ENCODE data around the gene STT3B. TPM values are rescaled to one million over a fixed set of nuclear protein-coding genes. Genes with fewer than 3 reads are reported as not detected.

Gene STT3B
- polyA plus RNA-seq, 1 donor (not counting 4 experiments of a cell fraction or from before 2014, with no cell fraction given): 129 TPM

DNA sequence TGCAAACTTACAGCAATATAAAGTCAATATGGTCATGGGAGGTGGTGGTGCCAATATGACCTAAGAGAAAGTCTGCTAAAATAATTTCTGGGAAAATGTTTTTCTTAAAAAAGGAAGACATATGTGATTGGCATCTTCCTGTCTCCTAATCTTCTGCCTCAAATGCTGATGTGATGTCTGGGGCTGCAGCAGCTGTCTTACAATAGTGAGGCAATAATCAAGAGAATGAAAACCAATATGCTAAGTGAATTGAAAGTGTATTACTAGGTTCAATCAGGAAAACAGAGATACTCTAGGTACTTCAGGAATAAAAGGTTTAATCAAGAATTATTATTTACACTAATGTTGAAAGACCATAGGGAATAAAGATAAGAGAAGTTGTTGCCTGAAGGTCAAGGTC, 7.2 kb upstream of the STT3B start:
- H4K20me1 ChIP-seq (ENCODE audit: control insufficient read depth, extremely low read depth, insufficient read depth, low read length): no peaks in the 10 kb centered on the region

DNA sequence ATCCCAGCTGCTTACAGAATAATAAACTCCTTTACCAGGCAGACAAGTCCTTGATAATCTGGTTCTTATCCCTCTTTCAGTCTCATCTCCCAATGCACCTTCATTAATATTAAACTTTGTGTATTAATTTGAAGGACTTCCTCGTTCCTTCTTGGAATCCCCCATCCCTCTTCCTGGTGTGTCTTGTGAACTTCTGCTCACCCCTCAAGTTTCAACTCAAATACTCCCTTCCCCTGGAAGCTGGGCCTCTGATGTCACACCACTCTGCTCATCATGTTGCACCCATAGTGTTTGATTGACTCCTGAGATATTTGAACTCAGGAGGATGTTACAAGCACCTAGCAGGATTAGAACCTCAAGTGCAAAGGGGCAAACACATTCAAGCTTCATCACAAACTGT, 3.3 kb upstream of the STT3B start:
- dilution Hi-C loops (cut with MboI; ENCODE audit: extremely low pct_ligation_motif_present, low sequenced_read_pairs): no loop called here
- Histone ChIP-seq H3K27me3 (ENCODE audit: control insufficient read depth, extremely low read depth, insufficient read depth, low read length) (no peaks in the 10 kb centered on the region), H3K79me2 (ENCODE audit: control insufficient read depth, insufficient read depth, low read length) (peaks cover 16% of the 10 kb centered on the region), H3K36me3 (ENCODE audit: control insufficient read depth in 2 of 2, extremely low read depth in 1 of 2, insufficient read depth in 2 of 2, low read length in 2 of 2) (no peaks in the 10 kb centered on the region), H3K4me3 (ENCODE audit: control insufficient read depth in 2 of 3, extremely low read depth in 1 of 3, insufficient read depth in 2 of 3, low read depth in 1 of 3, low read length in 3 of 3) (no peak overlapping the region), H3K4me1 (ENCODE audit: control insufficient read depth, extremely low read depth, insufficient read depth, low read length) (no peaks in the 10 kb centered on the region), H3K9ac (ENCODE audit: control insufficient read depth, extremely low read depth, insufficient read depth, low read length) (no peak overlapping the region), H3K9me3 (ENCODE audit: control insufficient read depth, low read depth, low read length) (no peaks in the 10 kb centered on the region), H4K20me1 (ENCODE audit: control insufficient read depth, extremely low read depth, insufficient read depth, low read length) (peaks cover 8% of the 10 kb centered on the region), H3K4me2 (ENCODE audit: control insufficient read depth, extremely low read depth, insufficient read depth, low read depth, low read length) (no peak overlapping the region), H3K27ac (ENCODE audit: control insufficient read depth, insufficient read depth, low read length) (no peak overlapping the region), H3K9me1 (ENCODE audit: control insufficient read depth, extremely low read depth, insufficient read depth, low read length) (no peaks in the 10 kb centered on the region), H2AFZ (ENCODE audit: control insufficient read depth, low read length) (no peak overlapping the region)
- no peak for DNase-seq (ENCODE audit: low read depth, low spot score)
- TF ChIP-seq EZH2 (IDR thresholded peaks at IDR 0.05; ENCODE audit: low read length): no peak
- TF ChIP-seq, protein P1, sequence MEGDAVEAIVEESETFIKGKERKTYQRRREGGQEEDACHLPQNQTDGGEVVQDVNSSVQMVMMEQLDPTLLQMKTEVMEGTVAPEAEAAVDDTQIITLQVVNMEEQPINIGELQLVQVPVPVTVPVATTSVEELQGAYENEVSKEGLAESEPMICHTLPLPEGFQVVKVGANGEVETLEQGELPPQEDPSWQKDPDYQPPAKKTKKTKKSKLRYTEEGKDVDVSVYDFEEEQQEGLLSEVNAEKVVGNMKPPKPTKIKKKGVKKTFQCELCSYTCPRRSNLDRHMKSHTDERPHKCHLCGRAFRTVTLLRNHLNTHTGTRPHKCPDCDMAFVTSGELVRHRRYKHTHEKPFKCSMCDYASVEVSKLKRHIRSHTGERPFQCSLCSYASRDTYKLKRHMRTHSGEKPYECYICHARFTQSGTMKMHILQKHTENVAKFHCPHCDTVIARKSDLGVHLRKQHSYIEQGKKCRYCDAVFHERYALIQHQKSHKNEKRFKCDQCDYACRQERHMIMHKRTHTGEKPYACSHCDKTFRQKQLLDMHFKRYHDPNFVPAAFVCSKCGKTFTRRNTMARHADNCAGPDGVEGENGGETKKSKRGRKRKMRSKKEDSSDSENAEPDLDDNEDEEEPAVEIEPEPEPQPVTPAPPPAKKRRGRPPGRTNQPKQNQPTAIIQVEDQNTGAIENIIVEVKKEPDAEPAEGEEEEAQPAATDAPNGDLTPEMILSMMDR (optimal IDR thresholded peaks at IDR 0.05 in 1 of 3, IDR thresholded peaks at IDR 0.05 in 1 of 3, conservative IDR thresholded peaks at IDR 0.05 in 1 of 3; ENCODE audit: extremely low read depth in 1 of 3, insufficient read depth in 2 of 3, low read length in 3 of 3): no peak
- no peak for FAIRE-seq

More for the DNA sequence above, 7.2 kb upstream of the STT3B start:
- Histone ChIP-seq H3K9me1 (ENCODE audit: control insufficient read depth, extremely low read depth, insufficient read depth, low read length) (no peaks in the 10 kb centered on the region), H3K79me2 (ENCODE audit: control insufficient read depth, insufficient read depth, low read length) (no peaks in the 10 kb centered on the region), H3K4me3 (ENCODE audit: control insufficient read depth in 2 of 3, extremely low read depth in 1 of 3, insufficient read depth in 2 of 3, low read depth in 1 of 3, low read length in 3 of 3) (no peak overlapping the region), H3K27ac (ENCODE audit: control insufficient read depth, insufficient read depth, low read length) (no peak overlapping the region), H3K4me2 (ENCODE audit: control insufficient read depth, extremely low read depth, insufficient read depth, low read depth, low read length) (no peak overlapping the region), H3K9me3 (ENCODE audit: control insufficient read depth, low read depth, low read length) (no peaks in the 10 kb centered on the region), H3K27me3 (ENCODE audit: control insufficient read depth, extremely low read depth, insufficient read depth, low read length) (no peaks in the 10 kb centered on the region), H2AFZ (ENCODE audit: control insufficient read depth, low read length) (no peak overlapping the region), H3K4me1 (ENCODE audit: control insufficient read depth, extremely low read depth, insufficient read depth, low read length) (no peaks in the 10 kb centered on the region), H3K36me3 (ENCODE audit: control insufficient read depth in 2 of 2, extremely low read depth in 1 of 2, insufficient read depth in 2 of 2, low read length in 2 of 2) (no peaks in the 10 kb centered on the region), H3K9ac (ENCODE audit: control insufficient read depth, extremely low read depth, insufficient read depth, low read length) (no peak overlapping the region)
- no peak for TF ChIP-seq EZH2 (IDR thresholded peaks at IDR 0.05; ENCODE audit: low read length)
- TF ChIP-seq, protein P1 (optimal IDR thresholded peaks at IDR 0.05 in 1 of 3, IDR thresholded peaks at IDR 0.05 in 1 of 3, conservative IDR thresholded peaks at IDR 0.05 in 1 of 3; ENCODE audit: extremely low read depth in 1 of 3, insufficient read depth in 2 of 3, low read length in 3 of 3): no peak
- DNase-seq (ENCODE audit: low read depth, low spot score) (no peak), FAIRE-seq (no peak)
- dilution Hi-C loops (cut with MboI; ENCODE audit: extremely low pct_ligation_motif_present, low sequenced_read_pairs): no loop called here

Data from keratinocyte (primary cell).